ENCODE measurements around the gene MANBA.

- no peak for TF ChIP-seq POLR2A (IDR thresholded peaks at IDR 0.05)
- TF ChIP-seq, protein P1, sequence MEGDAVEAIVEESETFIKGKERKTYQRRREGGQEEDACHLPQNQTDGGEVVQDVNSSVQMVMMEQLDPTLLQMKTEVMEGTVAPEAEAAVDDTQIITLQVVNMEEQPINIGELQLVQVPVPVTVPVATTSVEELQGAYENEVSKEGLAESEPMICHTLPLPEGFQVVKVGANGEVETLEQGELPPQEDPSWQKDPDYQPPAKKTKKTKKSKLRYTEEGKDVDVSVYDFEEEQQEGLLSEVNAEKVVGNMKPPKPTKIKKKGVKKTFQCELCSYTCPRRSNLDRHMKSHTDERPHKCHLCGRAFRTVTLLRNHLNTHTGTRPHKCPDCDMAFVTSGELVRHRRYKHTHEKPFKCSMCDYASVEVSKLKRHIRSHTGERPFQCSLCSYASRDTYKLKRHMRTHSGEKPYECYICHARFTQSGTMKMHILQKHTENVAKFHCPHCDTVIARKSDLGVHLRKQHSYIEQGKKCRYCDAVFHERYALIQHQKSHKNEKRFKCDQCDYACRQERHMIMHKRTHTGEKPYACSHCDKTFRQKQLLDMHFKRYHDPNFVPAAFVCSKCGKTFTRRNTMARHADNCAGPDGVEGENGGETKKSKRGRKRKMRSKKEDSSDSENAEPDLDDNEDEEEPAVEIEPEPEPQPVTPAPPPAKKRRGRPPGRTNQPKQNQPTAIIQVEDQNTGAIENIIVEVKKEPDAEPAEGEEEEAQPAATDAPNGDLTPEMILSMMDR (IDR thresholded peaks at IDR 0.05): no peak
Observed at GRCh38 chr4:102781570-102781969, 20.8 kb upstream of the MANBA start.
